GM12873 (cell line): ENCODE results near the gene DCDC2C.

Experiments used
- TF ChIP-seq, protein P1 (sequence below): IDR thresholded peaks from 2 replicates; pipeline ENCODE4 v1.5.1; 2012; ENCODE audit warnings: low read depth, mild to moderate bottlenecking, moderate library complexity, low read length, control low read depth; ENCODE audit not compliant: insufficient read depth; ENCODE audit errors: missing control alignments

Gene DCDC2C

DNA sequence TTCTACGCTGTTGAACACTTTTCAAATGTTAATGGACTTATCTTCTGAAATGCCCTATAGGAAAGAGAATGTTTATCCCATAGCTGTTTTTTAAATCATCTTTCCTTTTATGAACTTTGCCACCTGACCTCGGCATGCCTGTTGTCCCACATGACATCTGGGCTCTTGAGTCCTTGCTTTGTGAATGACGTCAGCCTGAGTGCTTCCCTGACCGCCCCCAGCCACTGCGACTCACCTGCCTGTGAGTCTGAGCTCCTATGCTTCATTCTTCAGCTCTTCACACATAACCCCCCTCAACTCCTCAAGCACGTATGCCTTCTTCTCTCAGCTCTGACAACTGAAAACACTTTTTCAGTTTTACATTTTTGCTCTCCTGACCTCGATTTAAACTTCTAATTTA lies 166.8 kb downstream of the DCDC2C start:
- TF ChIP-seq, protein P1, sequence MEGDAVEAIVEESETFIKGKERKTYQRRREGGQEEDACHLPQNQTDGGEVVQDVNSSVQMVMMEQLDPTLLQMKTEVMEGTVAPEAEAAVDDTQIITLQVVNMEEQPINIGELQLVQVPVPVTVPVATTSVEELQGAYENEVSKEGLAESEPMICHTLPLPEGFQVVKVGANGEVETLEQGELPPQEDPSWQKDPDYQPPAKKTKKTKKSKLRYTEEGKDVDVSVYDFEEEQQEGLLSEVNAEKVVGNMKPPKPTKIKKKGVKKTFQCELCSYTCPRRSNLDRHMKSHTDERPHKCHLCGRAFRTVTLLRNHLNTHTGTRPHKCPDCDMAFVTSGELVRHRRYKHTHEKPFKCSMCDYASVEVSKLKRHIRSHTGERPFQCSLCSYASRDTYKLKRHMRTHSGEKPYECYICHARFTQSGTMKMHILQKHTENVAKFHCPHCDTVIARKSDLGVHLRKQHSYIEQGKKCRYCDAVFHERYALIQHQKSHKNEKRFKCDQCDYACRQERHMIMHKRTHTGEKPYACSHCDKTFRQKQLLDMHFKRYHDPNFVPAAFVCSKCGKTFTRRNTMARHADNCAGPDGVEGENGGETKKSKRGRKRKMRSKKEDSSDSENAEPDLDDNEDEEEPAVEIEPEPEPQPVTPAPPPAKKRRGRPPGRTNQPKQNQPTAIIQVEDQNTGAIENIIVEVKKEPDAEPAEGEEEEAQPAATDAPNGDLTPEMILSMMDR = no peak

DNA sequence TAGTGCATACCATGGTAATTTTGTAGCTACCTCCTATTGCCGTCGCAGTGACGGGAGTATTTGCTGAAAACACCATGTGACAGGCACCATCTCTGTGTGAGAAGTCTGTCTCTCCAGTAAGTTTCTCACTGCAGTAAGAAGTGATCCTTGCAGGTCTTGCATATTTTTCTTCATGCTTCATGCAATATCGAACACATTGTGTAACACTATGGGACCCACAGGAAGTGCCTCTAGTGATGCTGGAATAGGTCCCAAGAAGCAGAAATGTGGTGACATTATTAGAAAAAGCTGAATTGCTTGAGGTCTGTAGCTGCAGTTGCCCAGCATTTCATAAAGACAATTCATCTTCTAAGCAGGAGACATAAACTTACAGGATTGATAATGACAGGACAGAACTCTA lies 167.6 kb downstream of the DCDC2C start:
- TF ChIP-seq, protein P1 = no peak

DNA sequence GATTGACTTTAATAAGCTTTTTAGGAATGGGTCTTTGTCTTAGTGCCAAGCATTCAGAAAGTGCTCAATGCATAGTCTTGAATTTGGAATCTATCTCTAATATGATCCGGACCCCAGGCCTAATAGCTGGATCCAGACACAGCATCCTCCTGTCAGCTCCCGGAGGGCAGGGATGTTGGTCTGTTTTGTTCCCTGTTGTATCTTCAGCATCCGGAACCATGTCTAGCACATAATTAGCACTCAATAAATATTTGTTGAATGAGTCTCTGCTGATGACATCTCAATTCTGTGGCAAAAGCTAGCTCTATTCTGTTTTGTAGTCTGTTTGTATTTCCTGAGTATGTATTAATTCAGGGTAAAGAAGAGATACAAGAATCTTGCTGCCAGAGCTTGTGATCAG lies 169.1 kb downstream of the DCDC2C start:
- TF ChIP-seq, protein P1 = no peak

DNA sequence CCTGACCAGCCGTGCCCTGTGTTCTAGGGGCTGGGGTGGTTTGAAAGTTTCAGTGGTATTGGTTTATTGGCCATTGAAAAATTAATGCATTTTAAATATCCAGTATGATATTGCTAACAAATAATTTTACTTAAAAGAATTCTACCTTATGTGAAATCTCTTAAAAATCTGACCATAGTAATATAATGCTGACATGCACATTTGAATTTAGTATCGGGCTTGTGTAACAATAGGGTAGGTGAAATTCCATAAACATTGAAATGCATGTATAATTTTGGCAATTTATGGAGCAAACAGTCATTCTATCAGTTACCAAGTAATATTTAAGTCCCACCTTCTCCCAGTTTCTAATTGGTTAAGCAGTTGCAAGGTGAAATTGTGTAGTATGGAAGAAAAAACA lies 170.5 kb downstream of the DCDC2C start:
- TF ChIP-seq, protein P1 = no peak

DNA sequence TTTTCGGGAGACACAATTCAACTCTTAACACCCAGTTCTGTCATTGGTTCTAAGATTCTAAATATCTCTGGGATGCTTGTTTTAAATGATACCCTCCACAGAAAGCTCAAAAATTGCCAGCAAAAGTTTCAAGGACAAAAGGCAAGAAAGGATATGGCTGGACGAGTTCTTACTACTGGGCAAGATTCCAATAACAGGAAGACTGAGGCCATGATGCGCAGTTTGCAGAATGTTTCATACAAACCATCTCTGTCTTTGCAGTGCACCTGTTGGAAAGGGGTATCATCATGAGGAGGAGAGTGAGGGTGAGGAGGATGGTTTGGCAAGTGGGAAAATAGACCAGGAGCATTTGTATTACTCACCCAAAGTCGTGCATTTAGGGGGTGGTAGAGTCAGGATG lies 172.8 kb downstream of the DCDC2C start:
- TF ChIP-seq, protein P1 = no peak

DNA sequence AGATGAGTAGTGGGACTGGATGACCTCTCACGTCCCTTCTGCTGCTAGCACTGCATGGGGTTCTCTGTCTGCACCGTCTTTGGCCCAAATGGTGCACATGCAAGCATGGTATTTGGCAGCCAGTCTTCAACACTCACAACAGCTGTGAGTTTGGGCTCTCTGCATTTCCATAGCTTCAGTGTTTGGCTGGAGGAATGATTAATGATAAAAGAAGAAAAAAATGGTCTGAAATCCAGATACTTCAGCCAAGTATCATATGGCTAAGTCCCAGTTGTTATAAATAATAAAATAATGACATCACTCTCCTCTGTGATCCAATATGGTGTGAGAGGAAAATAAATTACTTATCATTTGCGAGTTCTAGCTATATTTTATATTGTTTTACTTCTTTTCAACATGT lies 173.3 kb downstream of the DCDC2C start:
- TF ChIP-seq, protein P1 = no peak

DNA sequence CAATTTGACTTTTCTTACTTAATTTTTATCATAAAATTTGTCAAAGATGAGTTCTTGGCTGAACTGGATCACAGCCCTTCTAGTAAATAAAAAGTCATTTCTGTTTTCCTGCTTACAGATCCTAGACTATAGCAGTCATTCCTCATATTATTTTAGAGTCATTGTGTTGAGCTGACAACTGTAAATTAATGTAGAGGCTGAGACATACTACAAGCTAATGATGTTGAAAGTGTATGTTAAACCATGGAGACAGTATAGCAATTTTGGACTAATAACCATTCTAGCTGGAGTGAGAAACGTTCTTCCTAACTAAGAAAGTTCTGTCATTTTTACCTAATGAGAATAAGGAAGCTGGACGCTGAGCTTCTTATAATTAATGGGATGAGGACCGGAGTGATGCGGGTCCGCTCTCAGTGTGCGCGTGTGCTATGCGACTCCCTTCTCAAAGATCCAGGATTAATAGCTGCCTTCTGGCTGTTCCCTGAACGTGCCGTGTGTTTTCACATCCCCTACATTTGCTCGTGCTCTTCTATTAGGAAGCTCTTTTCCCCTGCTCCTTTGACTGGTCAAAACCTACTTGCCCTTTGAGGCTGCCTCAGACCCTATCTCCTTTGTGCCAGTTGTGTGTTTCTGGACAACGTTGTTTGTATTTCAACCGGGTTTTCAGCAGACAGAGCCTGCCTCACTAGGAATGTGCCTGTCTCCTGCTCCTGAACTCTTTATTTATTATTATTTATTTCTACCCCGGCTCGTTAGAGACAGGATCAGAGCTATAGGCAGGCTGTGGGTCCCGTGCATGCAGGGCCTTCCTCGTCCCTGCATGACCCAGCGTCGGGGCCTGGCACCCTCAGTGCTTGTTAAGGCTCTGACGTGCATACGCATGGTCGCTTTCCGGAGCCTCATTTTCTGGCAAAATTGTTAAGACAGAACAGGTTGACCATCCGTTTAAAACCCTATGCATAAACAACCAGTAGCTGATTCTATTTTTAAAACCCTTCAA lies 182.6 kb downstream of the DCDC2C start:
- TF ChIP-seq, protein P1 = no peak
